ENCODE measurements around the gene SLC35G3.
"Not testable (repeated sequence)": the region's sequence is repeated elsewhere in the genome, so short reads cannot be mapped to it uniquely, and the experiment has no call there.

Gene SLC35G3

DNA sequence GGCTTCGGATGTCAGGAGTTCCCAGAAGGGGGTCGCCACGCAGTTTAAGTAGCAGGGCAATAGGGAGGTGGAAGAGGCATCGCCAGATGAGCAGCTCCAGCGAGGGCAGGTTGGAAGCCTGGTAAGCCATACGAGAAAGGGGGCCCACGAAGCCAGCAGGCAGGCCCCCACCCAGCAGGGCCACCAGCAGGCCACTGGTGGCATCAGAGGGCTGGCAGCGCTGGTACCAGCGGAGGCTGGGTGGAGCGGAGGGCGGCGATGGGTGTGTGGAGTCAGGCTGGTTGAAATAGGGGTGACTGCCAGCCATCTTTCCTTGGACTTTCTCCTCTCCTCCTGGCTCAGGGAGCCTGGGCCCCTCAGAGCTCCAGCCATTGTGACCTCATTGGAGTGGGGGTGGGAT lies at the start of gene SLC35G3:
Gene SLC35G3, minus strand, starts transcription at position 393 of the 400 bp plus-strand sequence. Its CDS starts 86 bp downstream, at position 307.
- DNase-seq, result not testable (repeated sequence)

DNA sequence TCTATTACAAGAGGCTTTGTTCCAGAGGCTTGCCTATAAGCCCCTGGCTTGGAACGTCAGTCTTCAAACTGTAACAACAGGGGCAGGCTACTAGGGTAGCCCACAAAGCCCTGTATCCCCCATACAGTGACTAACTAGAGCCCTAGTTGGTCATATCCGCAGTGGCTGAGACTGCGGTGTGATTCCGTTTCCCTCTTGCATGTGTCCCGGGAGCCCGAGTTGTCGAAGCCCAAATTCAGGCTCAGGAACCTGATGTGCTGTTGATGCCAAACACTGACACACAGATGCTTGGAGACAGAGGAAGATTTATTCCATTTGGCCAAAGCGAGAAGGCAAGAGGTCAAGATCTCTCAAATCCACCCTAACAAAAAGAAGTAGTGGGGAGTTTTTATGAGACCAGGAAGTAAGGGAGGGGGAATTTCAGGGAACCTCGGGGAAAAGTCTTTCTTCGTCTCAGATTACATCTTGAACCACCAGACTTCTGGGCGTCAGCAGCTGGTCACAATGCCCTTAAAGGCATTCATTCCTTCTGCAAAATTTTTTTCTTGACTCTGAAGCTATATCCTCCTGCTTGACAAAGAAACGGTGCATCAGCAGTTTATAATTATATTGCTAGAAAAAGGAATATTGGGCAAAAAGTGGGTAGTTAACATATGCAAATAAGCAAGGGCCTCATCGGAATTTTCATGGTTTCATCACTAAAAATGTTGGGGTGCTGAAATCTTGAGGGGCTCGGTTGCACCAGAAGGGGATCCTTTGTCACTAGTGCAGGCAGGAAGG lies 49.6 kb upstream of the SLC35G3 start:
- DNase-seq, result peak; percentile 55

DNA sequence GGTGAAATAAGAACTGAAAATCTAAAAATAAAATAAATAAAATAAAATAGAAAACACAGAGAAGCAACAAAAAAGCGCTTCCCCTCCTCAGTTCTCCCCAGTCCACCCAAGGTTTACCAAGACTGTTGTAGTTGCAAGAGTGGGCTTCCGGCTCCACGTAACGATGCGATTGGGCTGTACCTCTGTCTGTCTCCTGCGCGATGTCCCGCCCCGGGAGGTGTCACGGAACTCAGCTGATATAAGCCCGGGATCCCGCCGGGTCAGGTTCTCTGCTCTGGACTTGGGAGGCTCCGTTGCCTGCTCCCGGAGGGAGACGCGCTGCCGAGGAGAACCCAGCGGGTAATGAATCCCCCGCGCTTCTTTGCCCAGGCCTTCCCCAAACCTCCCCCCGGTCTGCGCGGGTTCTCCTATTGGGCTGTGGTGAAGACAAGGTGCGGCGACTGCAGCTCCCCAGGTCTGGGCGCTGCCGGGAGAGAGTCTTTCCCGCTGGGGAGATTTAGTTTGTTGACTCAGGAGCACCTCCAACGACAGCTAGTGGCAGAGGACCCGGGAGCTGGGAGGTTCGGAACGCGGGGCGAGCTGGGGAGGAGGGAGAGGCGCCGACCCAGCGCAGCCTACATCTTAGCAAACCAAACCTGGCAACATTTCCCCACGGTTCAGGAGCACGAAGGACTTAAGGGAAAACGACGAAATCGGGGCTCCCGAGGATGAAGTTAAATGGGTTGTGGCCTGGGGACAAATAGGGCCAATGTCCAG lies 48.8 kb upstream of the SLC35G3 start, which contains the start of gene SLFN5:
Gene SLFN5, plus strand, starts transcription at position 268 of the 756 bp plus-strand sequence. CDS start 15,619 bp downstream, outside the sequence.
- DNase-seq, result peak; percentile 96

- peak; percentile 83 for DNase-seq
Observed at GRCh38 chr17:35242158-35242804, 48.1 kb upstream of the SLC35G3 start.

GRCh38 chr17:35241520-35241919 lies 47.3 kb upstream of the SLC35G3 start:
- DNase-seq, result peak; percentile 38

DNA sequence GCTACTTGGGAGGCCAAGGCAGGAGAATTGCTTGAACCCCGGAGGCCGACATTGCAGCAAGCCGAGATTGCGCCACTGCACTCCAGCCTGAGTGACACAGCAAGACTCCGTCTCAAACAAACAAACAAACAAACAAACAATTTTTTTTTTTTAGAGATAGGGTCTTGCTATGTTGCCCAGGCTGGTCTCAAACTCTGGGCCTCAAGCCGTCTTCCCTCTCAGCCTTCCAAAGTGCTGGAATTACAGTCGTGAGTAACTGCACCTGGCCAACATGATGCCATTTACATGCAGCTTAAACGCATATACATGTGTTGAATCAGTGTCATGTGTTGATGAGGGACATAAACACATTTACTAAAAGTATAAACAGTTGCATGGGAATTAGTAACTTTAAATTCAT lies 46.7 kb upstream of the SLC35G3 start:
- no peak for DNase-seq

GRCh38 chr17:35239823-35240222 lies 45.6 kb upstream of the SLC35G3 start:
- DNase-seq, result no peak

DNA sequence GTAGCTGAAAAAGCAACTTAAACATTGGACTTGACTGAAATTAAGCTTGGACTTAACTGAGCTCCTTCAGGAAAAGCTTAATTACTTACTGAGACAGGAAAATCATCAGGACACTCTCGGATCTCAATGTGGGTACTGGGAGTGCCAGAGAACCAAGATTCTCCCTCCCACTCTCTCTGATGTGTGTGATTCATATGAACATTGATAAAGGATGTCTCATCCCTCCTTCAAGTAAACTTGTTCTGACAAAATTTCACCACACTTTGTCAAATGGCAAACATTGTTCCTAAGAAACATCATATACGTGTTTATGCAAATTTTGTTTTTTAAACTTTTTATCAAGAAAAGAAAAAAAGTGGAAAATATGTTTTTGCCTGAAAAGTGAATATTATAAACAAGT lies 44.6 kb upstream of the SLC35G3 start:
- no peak for DNase-seq

DNA sequence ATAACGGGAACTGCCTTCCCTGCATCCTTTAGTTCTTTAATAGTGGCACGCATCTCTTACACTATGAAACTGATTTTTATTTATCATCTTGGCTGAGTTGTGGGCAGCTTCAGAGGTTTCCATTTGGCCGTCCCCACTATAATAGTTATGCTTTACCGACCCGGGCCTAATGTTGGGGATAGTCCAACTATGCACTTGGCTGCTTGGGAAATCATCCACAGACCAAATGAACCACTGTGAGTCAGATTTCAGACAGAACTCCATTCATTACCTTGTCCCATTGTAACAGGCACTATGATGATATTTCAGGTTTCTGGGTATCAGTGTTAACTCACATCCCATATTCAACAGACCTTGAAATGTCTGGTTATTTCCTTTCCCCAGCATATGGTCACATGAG lies 42.6 kb upstream of the SLC35G3 start:
- no peak for DNase-seq

- DNase-seq, result no peak
Observed at GRCh38 chr17:35235917-35236316, 41.7 kb upstream of the SLC35G3 start.

GRCh38 chr17:35235289-35235688 lies 41.1 kb upstream of the SLC35G3 start:
- DNase-seq, result no peak

- DNase-seq, result not testable (repeated sequence)
Observed at GRCh38 chr17:35234315-35234714, 40.1 kb upstream of the SLC35G3 start.

- no peak for DNase-seq
Observed at GRCh38 chr17:35229638-35230037, 35.4 kb upstream of the SLC35G3 start.

GRCh38 chr17:35227546-35227945 lies 33.4 kb upstream of the SLC35G3 start:
- DNase-seq, result no peak

- no peak for DNase-seq
Observed at GRCh38 chr17:35224436-35224835, 30.2 kb upstream of the SLC35G3 start.

- DNase-seq, result no peak
Observed at GRCh38 chr17:35222452-35222851, 28.3 kb upstream of the SLC35G3 start.

GRCh38 chr17:35218915-35219314 lies 24.7 kb upstream of the SLC35G3 start:
- DNase-seq, result no peak

DNA sequence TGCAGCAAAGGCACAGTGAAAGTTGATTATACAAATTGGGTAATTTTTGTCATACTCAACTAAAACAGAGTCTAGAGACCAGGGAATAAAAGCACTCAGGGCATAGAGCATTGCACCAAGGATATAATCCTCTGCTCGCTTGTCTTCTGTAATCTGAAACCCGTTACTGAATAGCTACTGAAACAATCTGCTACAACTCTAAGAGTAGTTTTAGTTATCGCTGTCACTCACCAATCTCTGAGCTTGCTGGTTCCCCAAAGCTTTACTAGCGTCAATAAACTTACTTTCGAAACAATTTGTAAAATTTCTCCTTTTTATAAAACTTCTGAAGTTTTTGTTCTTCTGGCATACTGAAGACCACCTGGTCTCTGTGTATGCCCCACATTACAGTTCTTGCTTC lies 22.9 kb upstream of the SLC35G3 start:
- no peak for DNase-seq

DNA sequence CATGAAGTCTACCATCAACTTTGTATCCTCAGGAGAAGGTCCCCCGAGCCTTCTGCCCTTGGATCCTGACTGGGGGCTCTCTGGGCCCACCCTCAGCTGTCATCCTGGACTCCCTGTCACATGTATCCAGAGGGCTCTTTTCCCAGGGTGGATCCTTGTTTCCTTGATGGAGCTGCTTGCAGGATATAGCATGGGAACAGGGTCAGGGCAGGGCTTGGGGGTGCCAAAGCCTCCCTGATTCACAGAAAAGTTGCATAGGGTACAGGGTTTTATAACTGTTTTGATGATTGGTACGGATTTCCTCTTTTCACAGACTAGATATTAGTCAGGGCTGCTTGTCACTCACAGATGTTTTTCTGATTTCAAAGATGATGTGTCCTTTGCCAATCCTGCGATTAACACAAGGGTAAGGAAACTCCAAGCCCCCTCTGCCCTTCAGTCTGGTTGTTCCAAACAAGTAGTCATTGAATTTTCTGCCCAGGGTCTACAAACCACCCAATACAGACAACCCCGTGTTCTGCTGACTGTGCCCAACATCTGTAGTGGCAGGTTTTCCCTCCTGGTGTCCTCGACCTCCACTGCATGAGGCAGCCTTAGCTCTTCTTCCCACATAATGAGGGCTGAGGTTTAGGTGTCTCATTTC lies 20.6 kb upstream of the SLC35G3 start:
- peak; percentile 23 for DNase-seq

GRCh38 chr17:35214192-35214591 lies 20.0 kb upstream of the SLC35G3 start:
- DNase-seq, result peak; percentile 48

DNA sequence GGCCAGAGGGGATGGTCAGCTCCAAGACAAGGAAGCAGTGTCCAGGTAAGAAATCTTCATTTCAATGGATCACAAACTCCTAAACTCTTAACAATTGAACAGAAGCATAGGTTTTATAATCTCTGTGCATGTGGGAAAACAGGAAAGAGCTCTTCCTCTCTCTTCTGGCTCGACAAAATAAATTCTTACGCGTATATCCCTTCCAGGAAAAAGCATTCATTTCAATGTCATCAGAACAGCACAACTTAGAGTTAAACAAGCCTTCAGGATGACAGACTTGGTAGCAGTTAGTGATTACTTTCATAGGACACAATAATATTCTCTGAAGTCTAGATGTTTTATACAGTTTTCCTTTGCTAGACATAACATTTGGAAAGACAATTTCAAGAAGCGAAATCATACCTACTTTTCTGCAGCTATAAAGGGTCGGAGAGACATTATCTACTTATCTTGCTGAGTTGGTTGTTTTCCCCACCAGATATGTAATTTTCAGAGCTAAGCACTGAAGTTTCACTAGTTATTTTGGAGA lies 19.3 kb upstream of the SLC35G3 start:
- DNase-seq, result no peak

DNA sequence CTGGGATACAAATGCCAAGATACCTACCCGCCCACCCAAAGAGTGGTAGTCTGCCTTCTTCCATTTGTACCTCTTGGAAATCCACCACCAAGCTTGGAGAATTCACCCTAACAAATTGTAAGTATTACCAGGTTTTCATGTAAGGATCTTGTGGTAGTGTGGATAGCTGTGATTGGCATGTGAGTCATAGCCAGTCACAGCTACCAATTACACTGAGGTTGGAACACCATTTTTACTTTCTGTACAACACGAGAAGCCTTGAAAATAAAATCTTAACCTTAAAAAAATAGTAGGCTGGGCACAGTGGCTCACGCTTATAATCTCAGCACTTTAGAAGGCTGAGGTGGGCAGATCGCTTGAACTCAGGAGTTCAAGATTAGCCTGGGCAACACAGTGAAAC lies 18.5 kb upstream of the SLC35G3 start:
- no peak for DNase-seq

GRCh38 chr17:35210741-35211140 lies 16.5 kb upstream of the SLC35G3 start:
- no peak for DNase-seq

All from activated gamma-delta T cell treated with Interleukin-2 at 50 U/mL for 16 hours (primary cell).